OCI-LY7 (cell line): ENCODE measurements around the gene CYP3A5.

Experiments used
- CTCF ChIP-seq: fragments of 200-600 bp; sonication (generic); conservative IDR thresholded peaks from 2 replicates; pipeline ENCODE4 v1.5.1; 2014; ENCODE audit warnings: mild to moderate bottlenecking, antibody characterized with exemption, low read length, moderate library complexity, mixed read lengths
- EZH2phosphoT487 ChIP-seq: fragments of 200-600 bp; sonication (generic); IDR thresholded peaks from 2 replicates; pipeline ENCODE4 v1.6.1; 2018; ENCODE audit warnings: low read depth, borderline replicate concordance, mild to moderate bottlenecking, mixed run types, antibody characterized with exemption, low read length, moderate library complexity, mixed read lengths

- TF ChIP-seq CTCF (no peak), EZH2phosphoT487 (no peak)
Observed at GRCh38 chr7:99719996-99720769, 40.4 kb upstream of the CYP3A5 start.
